Activated T-helper 1 cell treated with anti-CD3 and anti-CD28 coated beads, Interleukin-12 subunit alpha, Interleukin-12 subunit beta, Interleukin-2, Interleukin-4 antibody, amounts not matched to agents 30 ng/mL and 10 ng/mL and 1 ng/mL, durations not matched to agents 14 hours and 24 hours and 36 hours (primary cell): Measurements from ENCODE around the gene LGI4. TPM values are rescaled to one million over a fixed set of nuclear protein-coding genes. Genes with fewer than 3 reads are reported as not detected.

ENCODE experiments used
- DNase-seq: peaks from one replicate; pipeline ENCODE4 v3.0.0; 2021; ENCODE audit warnings: low spot score
- H3K27ac Mint-ChIP-seq: one replicate; pipeline ENCODE4 v1.8.0; 2021; ENCODE audit warnings: mild to moderate bottlenecking, mixed read lengths
- H3K27me3 Mint-ChIP-seq: one replicate; pipeline ENCODE4 v1.8.0; 2022; ENCODE audit warnings: mild to moderate bottlenecking, moderate library complexity, mixed read lengths; ENCODE audit not compliant: insufficient read depth
- H3K36me3 Mint-ChIP-seq: one replicate; pipeline ENCODE4 v1.8.0; 2021; ENCODE audit warnings: low read depth, mixed read lengths
- H3K4me1 Mint-ChIP-seq: one replicate; pipeline ENCODE4 v1.8.0; 2021; ENCODE audit warnings: low read depth, mixed read lengths
- H3K4me3 Mint-ChIP-seq: one replicate; pipeline ENCODE4 v1.8.0; 2021; ENCODE audit warnings: mild to moderate bottlenecking, moderate library complexity, mixed read lengths
- H3K9me3 Mint-ChIP-seq: one replicate; pipeline ENCODE4 v1.8.0; 2021; ENCODE audit warnings: mixed read lengths
- intact Hi-C: fragments of 100-400 bp; cut with micrococcal nuclease; formaldehyde crosslinking; loops from one replicate; pipeline ENCODE4 v1.15.1; 2024
- total RNA-seq: library from RNA; stranded (reverse); gene quantifications from 2 replicates; pipeline ENCODE4 v1.2.3, GENCODE V29; 2022

LGI4 gene
- total RNA-seq, 1 donor from 2014 or later = not detected

DNA sequence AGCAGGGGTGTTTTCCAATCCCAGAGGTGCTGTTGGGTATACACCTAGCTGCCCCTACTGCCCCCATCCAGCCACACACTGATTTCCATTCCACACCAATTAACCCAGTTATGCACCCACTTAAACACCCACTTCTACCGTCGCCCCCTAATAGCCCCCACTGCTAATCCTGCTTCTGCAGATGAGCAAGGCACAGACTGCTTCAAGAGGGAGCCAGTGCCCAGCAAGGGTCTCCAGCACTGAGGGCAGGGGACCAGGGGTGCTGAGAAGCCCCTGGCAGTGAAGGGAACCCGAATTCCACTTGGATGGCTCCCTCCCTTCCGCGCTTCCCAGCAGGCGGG is 9.4 kb upstream of the LGI4 start:
- intact Hi-C loops = loop anchor here (5.0 kb wide), 1 partner anchor 203 kb away; the partner anchor contains the start of gene FFAR1
- Mint-ChIP-seq H3K4me1 (peaks cover 30% of the 10 kb centered on the region), H3K4me3 (no peak overlapping the region), H3K27me3 (peaks cover 12% of the 10 kb centered on the region), H3K36me3 (peaks cover 2% of the 10 kb centered on the region), H3K27ac (no peak overlapping the region), H3K9me3 (no peaks in the 10 kb centered on the region)
- no peak for DNase-seq

DNA sequence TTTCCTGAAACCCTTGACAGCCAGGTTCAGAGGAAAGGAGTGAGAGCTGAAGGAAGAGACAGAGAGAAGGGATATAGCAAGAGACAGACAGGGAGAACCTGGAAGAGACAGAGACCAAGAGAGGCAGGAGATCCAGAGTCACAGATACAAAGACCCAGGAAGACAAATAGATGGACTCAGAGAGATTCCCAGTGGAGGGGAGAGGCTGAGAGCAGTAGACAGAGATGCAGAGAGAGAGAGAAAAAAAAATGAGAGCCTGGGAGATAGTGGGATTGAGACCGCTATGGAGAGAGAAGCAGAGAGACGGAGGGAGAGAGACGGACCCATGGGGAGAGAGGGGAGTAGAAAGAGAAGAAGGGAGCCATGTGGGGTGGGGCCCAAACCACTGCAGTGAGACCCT is 9.0 kb upstream of the LGI4 start:
- peak overlapping the region; percentile 16 for H3K4me3 Mint-ChIP-seq
- DNase-seq = no peak
- peaks cover 30% of the 10 kb centered on the region for H3K4me1 Mint-ChIP-seq
- H3K27ac Mint-ChIP-seq = no peak overlapping the region
- intact Hi-C loops = loop anchor here (2.0 to 5.0 kb wide), 2 partner anchors 73 to 203 kb away; partner anchors contain the start of gene FFAR1
- no peaks in the 10 kb centered on the region for H3K9me3 Mint-ChIP-seq
- H3K27me3 Mint-ChIP-seq = peaks cover 12% of the 10 kb centered on the region
- peaks cover 2% of the 10 kb centered on the region for H3K36me3 Mint-ChIP-seq

GRCh38 chr19:35143231-35143715 is 8.4 kb upstream of the LGI4 start, which contains the start of gene FXYD7:
TSS of gene FXYD7 (plus strand) at chr19:35143255. CDS start at chr19:35143334, 79 bp downstream.
- intact Hi-C loops = loop anchor here (2.0 to 5.0 kb wide), 2 partner anchors 74 to 204 kb away; partner anchors contain the start of gene FFAR1
- H3K9me3 Mint-ChIP-seq = no peaks in the 10 kb centered on the region

GRCh38 chr19:35142606-35143230 is 7.9 kb upstream of the LGI4 start:
- Mint-ChIP-seq H3K9me3 (no peaks in the 10 kb centered on the region), H3K4me1 (peaks cover 30% of the 10 kb centered on the region), H3K27ac (no peak overlapping the region), H3K4me3 (no peak overlapping the region), H3K36me3 (peaks cover 2% of the 10 kb centered on the region), H3K27me3 (peaks cover 14% of the 10 kb centered on the region)
- DNase-seq = peak; percentile 60
- intact Hi-C loops = loop anchor here (2.0 to 5.0 kb wide), 2 partner anchors 74 to 205 kb away; partner anchors contain the start of gene FFAR1

More at GRCh38 chr19:35143231-35143715, 8.4 kb upstream of the LGI4 start, which contains the start of gene FXYD7:
- DNase-seq = no peak
- Mint-ChIP-seq H3K27me3 (peaks cover 12% of the 10 kb centered on the region), H3K4me3 (peak within 1 kb of the TSS; percentile 26), H3K4me1 (peaks cover 30% of the 10 kb centered on the region), H3K36me3 (peaks cover 2% of the 10 kb centered on the region), H3K27ac (no peak within 1 kb of the TSS)

DNA sequence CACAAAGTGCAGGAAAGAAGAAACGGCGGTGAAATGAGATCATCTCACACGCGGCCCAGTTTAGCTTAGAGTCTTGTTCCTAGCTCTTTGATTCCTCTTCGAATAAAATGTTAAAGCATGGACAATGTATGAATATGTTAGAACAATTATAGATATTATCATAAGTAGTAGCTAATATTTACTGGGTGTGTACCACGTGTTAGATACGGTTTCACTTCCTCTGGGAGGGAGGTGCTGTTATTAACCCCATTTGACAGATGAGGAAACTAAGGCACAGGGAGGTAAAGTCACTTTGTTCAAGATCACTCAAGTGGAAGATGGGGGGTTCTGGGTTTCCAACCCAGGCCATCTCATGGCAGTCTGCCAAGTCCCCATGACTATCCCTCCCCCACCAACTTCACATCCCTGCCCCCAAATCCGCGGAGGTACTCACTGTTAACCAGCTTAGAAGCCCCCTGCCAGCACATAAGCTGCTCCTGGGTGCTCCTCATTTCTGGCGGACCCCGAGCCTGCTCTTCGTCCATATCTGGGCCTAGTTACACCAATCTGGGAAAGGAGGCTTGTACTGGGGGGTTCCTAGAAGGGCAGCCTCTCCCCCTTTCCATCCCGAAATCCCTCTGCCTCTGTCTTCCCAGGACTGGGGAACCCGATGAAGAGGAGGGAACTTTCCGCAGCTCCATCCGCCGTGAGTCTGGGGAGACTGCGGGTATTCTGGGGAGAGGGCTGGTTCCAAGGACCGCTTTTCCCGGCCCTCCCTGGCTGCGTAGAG is 7.2 kb upstream of the LGI4 start:
- Mint-ChIP-seq H3K27me3 (peaks cover 14% of the 10 kb centered on the region), H3K36me3 (peaks cover 2% of the 10 kb centered on the region), H3K4me1 (peaks cover 30% of the 10 kb centered on the region), H3K27ac (peak overlapping the region; percentile 79), H3K9me3 (no peaks in the 10 kb centered on the region), H3K4me3 (peak overlapping the region; percentile 82)
- intact Hi-C loops = loop anchor here (1.0 to 5.0 kb wide), 8 partner anchors 11 to 506 kb away; partner anchors contain the start of genes COX6B1, FFAR1 and FXYD3
- DNase-seq = no peak

DNA sequence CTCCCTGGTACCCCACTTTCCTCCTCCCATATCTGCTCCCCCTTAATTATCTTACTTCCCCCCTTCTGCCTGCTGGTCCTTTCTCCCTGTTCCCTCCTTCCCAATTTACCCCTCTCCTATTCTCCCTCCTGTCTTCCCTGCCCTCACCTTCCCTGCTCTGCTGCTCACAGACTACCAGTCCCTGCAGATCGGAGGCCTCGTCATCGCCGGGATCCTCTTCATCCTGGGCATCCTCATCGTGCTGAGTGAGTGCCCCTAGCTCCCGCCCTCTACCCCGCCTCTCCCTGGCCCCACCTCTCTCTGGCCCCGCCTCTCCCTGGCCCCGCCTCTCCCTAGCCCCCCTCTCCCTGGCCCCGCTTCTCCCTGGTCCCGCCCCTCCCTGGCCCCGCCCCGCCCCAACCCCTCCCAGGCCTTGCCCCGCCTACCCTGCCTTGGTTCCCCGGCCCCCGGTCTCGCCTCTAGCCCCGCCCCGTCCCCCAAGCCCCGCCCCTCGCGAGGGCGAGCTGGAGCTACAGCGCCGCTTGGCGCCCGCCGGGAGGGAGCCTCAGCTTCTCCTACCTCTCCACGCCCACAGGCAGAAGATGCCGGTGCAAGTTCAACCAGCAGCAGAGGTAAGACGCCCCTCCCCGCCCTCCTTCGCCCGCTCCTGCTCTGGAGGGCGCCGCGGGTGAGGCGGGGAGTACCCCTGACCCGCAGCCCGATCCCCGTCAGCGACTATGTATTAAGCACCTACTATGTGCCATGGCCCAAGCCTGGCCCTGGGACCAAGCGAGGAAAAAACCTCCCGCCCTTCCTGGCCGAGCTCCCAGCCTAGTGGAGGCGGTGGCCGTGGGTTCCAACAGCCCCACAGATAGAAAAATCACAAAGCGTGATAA is 6.3 kb upstream of the LGI4 start:
- no peaks in the 10 kb centered on the region for H3K9me3 Mint-ChIP-seq
- peak overlapping the region; percentile 82 for H3K4me3 Mint-ChIP-seq
- H3K27ac Mint-ChIP-seq = peak overlapping the region; percentile 79
- DNase-seq = peak; percentile 90
- H3K4me1 Mint-ChIP-seq = peaks cover 25% of the 10 kb centered on the region
- peaks cover 14% of the 10 kb centered on the region for H3K27me3 Mint-ChIP-seq
- intact Hi-C loops = loop anchor here (1.0 to 5.0 kb wide), 7 partner anchors 12 to 507 kb away; partner anchors contain the start of genes COX6B1, FFAR1 and FXYD3
- H3K36me3 Mint-ChIP-seq = peaks cover 2% of the 10 kb centered on the region

GRCh38 chr19:35140207-35140961 is 5.5 kb upstream of the LGI4 start:
- Mint-ChIP-seq H3K36me3 (peaks cover 2% of the 10 kb centered on the region), H3K9me3 (no peaks in the 10 kb centered on the region), H3K4me3 (no peak overlapping the region), H3K27me3 (peaks cover 14% of the 10 kb centered on the region), H3K4me1 (peaks cover 32% of the 10 kb centered on the region), H3K27ac (no peak overlapping the region)
- intact Hi-C loops = loop anchor here (2.0 to 5.0 kb wide), 2 partner anchors 26 to 207 kb away; partner anchors contain the start of genes FFAR1 and FXYD3
- DNase-seq = no peak

DNA sequence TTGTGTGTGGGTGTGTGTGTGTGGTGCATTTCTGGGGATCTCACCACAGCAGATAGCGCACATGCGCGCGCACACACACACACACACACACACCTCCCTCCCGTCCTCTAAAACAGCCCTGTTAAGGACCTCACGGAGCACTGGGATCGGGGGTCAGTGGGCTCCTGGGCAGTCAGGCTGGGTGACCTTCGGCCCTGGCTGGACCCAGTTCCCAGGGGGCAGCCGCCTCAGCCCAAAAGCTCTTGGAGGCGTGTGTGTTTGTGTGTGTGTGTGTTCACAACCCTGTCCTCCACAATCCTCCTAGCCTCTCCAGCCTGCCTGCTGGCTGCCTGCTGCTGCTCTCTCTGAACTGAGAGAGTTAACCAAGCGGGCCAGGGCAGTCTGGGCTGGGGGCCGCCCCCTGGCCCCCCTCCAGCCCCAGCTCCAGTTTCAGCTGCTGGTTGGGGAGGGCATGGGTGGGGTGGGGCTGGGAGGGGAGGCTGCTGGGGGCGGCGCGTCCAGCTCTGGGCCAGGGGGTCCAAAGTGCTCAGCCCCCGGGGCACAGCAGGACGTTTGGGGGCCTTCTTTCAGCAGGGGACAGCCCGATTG is 3.5 kb upstream of the LGI4 start, which contains the start of gene FXYD1:
Gene FXYD1, plus strand, starts transcription at position 520 of the 588 bp plus-strand sequence. CDS start 1,256 bp downstream, outside the sequence.
- intact Hi-C loops = no loop called here
- peaks cover 4% of the 10 kb centered on the region for H3K27me3 Mint-ChIP-seq
- peaks cover 25% of the 10 kb centered on the region for H3K4me1 Mint-ChIP-seq
- no peaks in the 10 kb centered on the region for H3K9me3 Mint-ChIP-seq
- H3K36me3 Mint-ChIP-seq = no peaks in the 10 kb centered on the region
- no peak within 1 kb of the TSS for H3K4me3 Mint-ChIP-seq
- DNase-seq = no peak
- no peak within 1 kb of the TSS for H3K27ac Mint-ChIP-seq

GRCh38 chr19:35136977-35137702 is 2.3 kb upstream of the LGI4 start:
- Mint-ChIP-seq H3K4me1 (peaks cover 24% of the 10 kb centered on the region), H3K27ac (no peak overlapping the region), H3K9me3 (no peaks in the 10 kb centered on the region), H3K27me3 (peaks cover 4% of the 10 kb centered on the region), H3K36me3 (no peaks in the 10 kb centered on the region), H3K4me3 (no peak overlapping the region)
- no peak for DNase-seq
- intact Hi-C loops = no loop called here

- no peak overlapping the region for H3K4me3 Mint-ChIP-seq
- H3K9me3 Mint-ChIP-seq = no peaks in the 10 kb centered on the region
- H3K27ac Mint-ChIP-seq = no peak overlapping the region
- peaks cover 16% of the 10 kb centered on the region for H3K4me1 Mint-ChIP-seq
- no peak for DNase-seq
- no peaks in the 10 kb centered on the region for H3K36me3 Mint-ChIP-seq
- intact Hi-C loops = no loop called here
- H3K27me3 Mint-ChIP-seq = peaks cover 4% of the 10 kb centered on the region
These were observed 1.4 kb upstream of the LGI4 start for GRCh38 chr19:35136231-35136630.

DNA sequence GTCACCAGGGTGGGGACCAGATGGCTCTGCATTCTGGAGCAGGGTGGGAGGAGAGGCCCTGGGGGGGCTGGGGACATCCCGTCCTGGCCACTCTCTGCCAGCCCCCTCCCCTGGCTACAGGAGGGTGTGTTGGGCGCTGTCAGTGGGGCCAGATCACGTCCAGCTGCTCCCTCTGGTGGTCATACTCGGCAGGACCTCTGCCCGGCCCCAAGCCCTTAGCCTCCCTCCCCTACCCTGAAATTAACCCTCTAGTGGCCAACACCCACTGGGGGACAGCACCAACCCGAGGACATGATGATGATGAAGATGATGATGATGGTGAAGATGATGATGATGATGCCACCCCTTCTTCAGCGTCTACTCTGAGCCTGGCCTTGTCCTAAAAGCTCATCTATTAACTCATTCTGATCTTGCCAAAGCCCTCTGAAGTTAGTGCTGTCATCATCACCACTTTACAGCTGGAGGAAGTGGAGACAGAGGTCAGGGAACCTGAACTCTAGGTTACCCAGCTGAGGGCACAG is 590 bp upstream of the LGI4 start:
- Mint-ChIP-seq H3K27ac (no peak overlapping the region), H3K4me3 (no peak overlapping the region), H3K9me3 (no peaks in the 10 kb centered on the region), H3K36me3 (no peaks in the 10 kb centered on the region), H3K4me1 (peaks cover 8% of the 10 kb centered on the region), H3K27me3 (peaks cover 3% of the 10 kb centered on the region)
- peak; percentile 50 for DNase-seq
- intact Hi-C loops = loop anchor here (1.0 kb wide), 1 partner anchor 68 kb away; no protein-coding TSS in a partner anchor
